Sigmoid colon (tissue), 7 donors: ENCODE data around the gene ZNF280A. TPM values are rescaled to one million over a fixed set of nuclear protein-coding genes. Genes with fewer than 3 reads are reported as not detected.

Source experiments
- DNase-seq: peaks from one replicate; pipeline ENCODE4 v3.0.0-alpha.2; 2019
- H3K27ac ChIP-seq, 4 donors: fragments of 200-600 bp; sonication (generic); one replicate each; pipeline ENCODE4 v1.5.1; 2016 to 2019; ENCODE audit warnings: mild to moderate bottlenecking in 1 of 4
- H3K27me3 ChIP-seq, 3 donors: fragments of 200-600 bp; sonication (generic); one replicate each; pipeline ENCODE4 v1.5.1; 2019; ENCODE audit warnings: mild to moderate bottlenecking in 1 of 3
- H3K36me3 ChIP-seq, 4 donors: fragments of 200-600 bp; sonication (generic); one replicate each; pipeline ENCODE4 v1.5.1; 2016 to 2019
- H3K4me1 ChIP-seq, 4 donors: fragments of 200-600 bp; sonication (generic); one replicate each; pipeline ENCODE4 v1.5.1; 2017 to 2019
- H3K4me3 ChIP-seq, 4 donors: fragments of 200-600 bp; sonication (generic); one replicate each; pipeline ENCODE4 v1.5.1; 2017 to 2019; ENCODE audit warnings: mild to moderate bottlenecking in 2 of 4, moderate library complexity in 1 of 4
- H3K9me3 ChIP-seq, 4 donors: fragments of 200-600 bp in 3 of 4; sonication (generic) in 3 of 4; one replicate each; pipeline versions ENCODE4 v1.5.1 to v1.6.1; 2013 to 2019
- CTCF ChIP-seq, 4 experiments: fragments of 450-650 bp in 3 of 4; fragments of 200-600 bp in 1 of 4; IDR thresholded peaks; one replicate each; pipeline ENCODE4 v1.5.1; 2016 to 2019; ENCODE audit warnings: antibody characterized with exemption in 4 of 4, mild to moderate bottlenecking in 3 of 4, moderate library complexity in 2 of 4
- EP300 ChIP-seq, 4 donors: sonication (generic); formaldehyde crosslinking; IDR thresholded peaks; one replicate each; pipeline ENCODE4 v1.6.1; 2017; ENCODE audit warnings: antibody characterized with exemption in 4 of 4
- POLR2A ChIP-seq, 2 donors: fragments of 450-650 bp; IDR thresholded peaks; one replicate each; pipeline ENCODE4 v1.6.1; 2016; ENCODE audit warnings: antibody characterized with exemption in 2 of 2, mild to moderate bottlenecking in 2 of 2, moderate library complexity in 2 of 2
- POLR2AphosphoS5 ChIP-seq, 4 donors: sonication (generic); formaldehyde crosslinking; IDR thresholded peaks; one replicate each; pipeline ENCODE4 v1.6.1; 2017; ENCODE audit warnings: antibody characterized with exemption in 4 of 4
- WGBS, 2 donors: extraction: QIAGEN DNeasy Blood & Tissue Kit; methylation state at CpG; one replicate each; pipeline ENCODE4 v1.1.7; 2013; 5-methylcytosine and 5-hydroxymethylcytosine counted together
- intact Hi-C: fragments of 100-400 bp; cut with DNase I; formaldehyde crosslinking; loops from one replicate; pipeline ENCODE4 v1.15.1; 2023
- polyA plus RNA-seq, 3 donors: library from polyadenylated mRNA; stranded (reverse); fragments of 200-250 nt; gene quantifications; one replicate each; pipeline ENCODE4 v1.2.3, GENCODE V29; 2013
- total RNA-seq, 4 donors: library from RNA; depleted of rRNA; stranded (reverse); fragments of >200 nt; gene quantifications; one replicate each; pipeline ENCODE4 v1.1.0, GENCODE V29; 2016
- donor health status: healthy with polysubstance abuse.
- donor health status: Bipolar disorder and iron deficiency.
- donor health status: healthy.

The ZNF280A gene
- total and polyA plus RNA-seq, 7 donors = not detected

GRCh38 chr22:22554587-22555284 lies 34.7 kb upstream of the ZNF280A start:
- Histone ChIP-seq H3K4me3 (no peak overlapping the region), H3K36me3 (no peaks in the 10 kb centered on the region), H3K27ac (no peak overlapping the region), H3K9me3 (no peaks in the 10 kb centered on the region), H3K27me3 (peaks cover 0 to 4% (median 0%) of the 10 kb centered on the region in 3 donors), H3K4me1 (peaks cover 0 to 8% (median 2%) of the 10 kb centered on the region in 4 donors)
- intact Hi-C loops = no loop called here
- TF ChIP-seq POLR2AphosphoS5 (IDR thresholded peaks at IDR 0.05) = no peak
- TF ChIP-seq CTCF (IDR thresholded peaks at IDR 0.05) = no peak
- TF ChIP-seq EP300 (IDR thresholded peaks at IDR 0.05) = no peak
- no peak for TF ChIP-seq POLR2A (IDR thresholded peaks at IDR 0.05)
- no peak for DNase-seq
- 77 to 87% methylated on average over 4 of the region's 4 CpGs for WGBS, 2 donors

GRCh38 chr22:22553735-22554586 lies 33.9 kb upstream of the ZNF280A start:
- WGBS, 2 donors = 59% methylated on average over 8 of the region's 8 CpGs

GRCh38 chr22:22553141-22553540 lies 33.1 kb upstream of the ZNF280A start:
- 93 to 94% methylated on average over 1 of the region's 1 CpG for WGBS, 2 donors
- no peak for TF ChIP-seq EP300 (IDR thresholded peaks at IDR 0.05)
- TF ChIP-seq POLR2A (IDR thresholded peaks at IDR 0.05) = no peak
- no peak for TF ChIP-seq POLR2AphosphoS5 (IDR thresholded peaks at IDR 0.05)
- no peak for TF ChIP-seq CTCF (IDR thresholded peaks at IDR 0.05)

More at GRCh38 chr22:22553735-22554586, 33.9 kb upstream of the ZNF280A start:
- H3K27ac ChIP-seq = no peak overlapping the region
- H3K4me3 ChIP-seq = no peak overlapping the region
- peaks cover 0 to 8% (median 2%) of the 10 kb centered on the region in 4 donors for H3K4me1 ChIP-seq
- peaks cover 0 to 2% (median 0%) of the 10 kb centered on the region in 3 donors for H3K27me3 ChIP-seq
- no peak for DNase-seq
- no peaks in the 10 kb centered on the region for H3K36me3 ChIP-seq
- no peaks in the 10 kb centered on the region for H3K9me3 ChIP-seq
- intact Hi-C loops = no loop called here
- TF ChIP-seq CTCF (IDR thresholded peaks at IDR 0.05) = no peak
- TF ChIP-seq POLR2AphosphoS5 (IDR thresholded peaks at IDR 0.05) = no peak
- TF ChIP-seq EP300 (IDR thresholded peaks at IDR 0.05) = no peak
- no peak for TF ChIP-seq POLR2A (IDR thresholded peaks at IDR 0.05)

GRCh38 chr22:22552630-22553029 lies 32.6 kb upstream of the ZNF280A start:
- DNase-seq = no peak
- whole genome bisulfite sequencing, 2 donors = 69 to 72% methylated on average over 4 of the region's 4 CpGs
- Histone ChIP-seq H3K27me3 (no peaks in the 10 kb centered on the region), H3K27ac (no peak overlapping the region), H3K9me3 (no peaks in the 10 kb centered on the region), H3K4me1 (peaks cover 0 to 8% (median 2%) of the 10 kb centered on the region in 4 donors), H3K36me3 (no peaks in the 10 kb centered on the region), H3K4me3 (no peak overlapping the region)
- no peak for TF ChIP-seq EP300 (IDR thresholded peaks at IDR 0.05)
- TF ChIP-seq POLR2A (IDR thresholded peaks at IDR 0.05) = no peak
- TF ChIP-seq POLR2AphosphoS5 (IDR thresholded peaks at IDR 0.05) = no peak
- TF ChIP-seq CTCF (IDR thresholded peaks at IDR 0.05) = no peak
- intact Hi-C loops = no loop called here

More at GRCh38 chr22:22553141-22553540, 33.1 kb upstream of the ZNF280A start:
- DNase-seq = no peak
- Histone ChIP-seq H3K4me1 (peaks cover 0 to 8% (median 2%) of the 10 kb centered on the region in 4 donors), H3K27ac (no peak overlapping the region), H3K27me3 (no peaks in the 10 kb centered on the region), H3K9me3 (no peaks in the 10 kb centered on the region), H3K36me3 (no peaks in the 10 kb centered on the region), H3K4me3 (no peak overlapping the region)
- intact Hi-C loops = no loop called here
